Hepatocyte (in vitro differentiated cells): ENCODE results near the gene KIF25.

Source experiments
- EZH2 ChIP-seq: fragments of 200-600 bp; sonication (generic); IDR thresholded peaks from 2 replicates; pipeline ENCODE4 v1.6.1; 2016; ENCODE audit warnings: antibody characterized with exemption, mild to moderate bottlenecking, borderline replicate concordance
- TF ChIP-seq, protein P1 (sequence below): fragments of 200-600 bp; sonication (generic); IDR thresholded peaks from 2 replicates; pipeline ENCODE4 v1.5.1; 2016; ENCODE audit warnings: antibody characterized with exemption, mild to moderate bottlenecking; ENCODE audit not compliant: poor library complexity

GRCh38 chr6:167975458-167975857, 22.0 kb upstream of the KIF25 start:
- TF ChIP-seq, protein P1, sequence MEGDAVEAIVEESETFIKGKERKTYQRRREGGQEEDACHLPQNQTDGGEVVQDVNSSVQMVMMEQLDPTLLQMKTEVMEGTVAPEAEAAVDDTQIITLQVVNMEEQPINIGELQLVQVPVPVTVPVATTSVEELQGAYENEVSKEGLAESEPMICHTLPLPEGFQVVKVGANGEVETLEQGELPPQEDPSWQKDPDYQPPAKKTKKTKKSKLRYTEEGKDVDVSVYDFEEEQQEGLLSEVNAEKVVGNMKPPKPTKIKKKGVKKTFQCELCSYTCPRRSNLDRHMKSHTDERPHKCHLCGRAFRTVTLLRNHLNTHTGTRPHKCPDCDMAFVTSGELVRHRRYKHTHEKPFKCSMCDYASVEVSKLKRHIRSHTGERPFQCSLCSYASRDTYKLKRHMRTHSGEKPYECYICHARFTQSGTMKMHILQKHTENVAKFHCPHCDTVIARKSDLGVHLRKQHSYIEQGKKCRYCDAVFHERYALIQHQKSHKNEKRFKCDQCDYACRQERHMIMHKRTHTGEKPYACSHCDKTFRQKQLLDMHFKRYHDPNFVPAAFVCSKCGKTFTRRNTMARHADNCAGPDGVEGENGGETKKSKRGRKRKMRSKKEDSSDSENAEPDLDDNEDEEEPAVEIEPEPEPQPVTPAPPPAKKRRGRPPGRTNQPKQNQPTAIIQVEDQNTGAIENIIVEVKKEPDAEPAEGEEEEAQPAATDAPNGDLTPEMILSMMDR: no peak
- no peak for TF ChIP-seq EZH2
